ENCODE data around the gene GNPDA2. TPM values are rescaled to one million over a fixed set of nuclear protein-coding genes. Genes with fewer than 3 reads are reported as not detected.

The GNPDA2 gene
- polyA plus RNA-seq, 3 donors, result 2.4 to 5.7 (median 3.6) TPM

DNA sequence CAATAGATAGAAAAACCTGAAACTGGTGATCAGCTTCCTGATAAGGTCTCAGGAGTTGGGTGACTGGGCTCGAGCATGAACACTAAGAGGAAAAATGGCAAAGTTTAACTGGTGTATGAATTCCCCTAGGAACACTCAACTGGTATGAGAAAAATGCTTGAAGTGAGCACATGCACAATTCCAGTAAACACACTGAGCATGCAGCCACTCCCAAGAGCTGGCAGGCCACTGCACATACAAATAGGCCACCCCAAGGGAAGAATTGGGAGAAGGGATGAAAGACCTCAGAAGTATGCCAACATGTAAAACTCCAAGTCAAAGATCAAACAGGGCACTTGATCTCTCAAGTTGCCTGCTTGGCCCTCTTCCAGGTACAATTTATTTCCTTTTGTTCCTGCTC is 45.4 kb upstream of the GNPDA2 start:
- H3K27ac Mint-ChIP-seq, result no peak overlapping the region
- H3K4me3 ChIP-seq (replicated peaks in 1 of 3; ENCODE audit: low read depth in 2 of 3, low read length in 3 of 3), result no peak overlapping the region
- no peak overlapping the region for H3K9ac ChIP-seq (ENCODE audit: insufficient read depth, low read length, poor library complexity, severe bottlenecking)
- H3K27ac ChIP-seq (ENCODE audit: low read depth in 1 of 2, low read length in 2 of 2), result no peak overlapping the region
- intact Hi-C loops (cut with micrococcal nuclease), result no loop called here
- H3K9me3 Mint-ChIP-seq, result peaks cover 2 to 22% (median 12%) of the 10 kb centered on the region in 7 donors
- TF ChIP-seq, protein P1, sequence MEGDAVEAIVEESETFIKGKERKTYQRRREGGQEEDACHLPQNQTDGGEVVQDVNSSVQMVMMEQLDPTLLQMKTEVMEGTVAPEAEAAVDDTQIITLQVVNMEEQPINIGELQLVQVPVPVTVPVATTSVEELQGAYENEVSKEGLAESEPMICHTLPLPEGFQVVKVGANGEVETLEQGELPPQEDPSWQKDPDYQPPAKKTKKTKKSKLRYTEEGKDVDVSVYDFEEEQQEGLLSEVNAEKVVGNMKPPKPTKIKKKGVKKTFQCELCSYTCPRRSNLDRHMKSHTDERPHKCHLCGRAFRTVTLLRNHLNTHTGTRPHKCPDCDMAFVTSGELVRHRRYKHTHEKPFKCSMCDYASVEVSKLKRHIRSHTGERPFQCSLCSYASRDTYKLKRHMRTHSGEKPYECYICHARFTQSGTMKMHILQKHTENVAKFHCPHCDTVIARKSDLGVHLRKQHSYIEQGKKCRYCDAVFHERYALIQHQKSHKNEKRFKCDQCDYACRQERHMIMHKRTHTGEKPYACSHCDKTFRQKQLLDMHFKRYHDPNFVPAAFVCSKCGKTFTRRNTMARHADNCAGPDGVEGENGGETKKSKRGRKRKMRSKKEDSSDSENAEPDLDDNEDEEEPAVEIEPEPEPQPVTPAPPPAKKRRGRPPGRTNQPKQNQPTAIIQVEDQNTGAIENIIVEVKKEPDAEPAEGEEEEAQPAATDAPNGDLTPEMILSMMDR (IDR thresholded peaks at IDR 0.05), result no peak
- H3K27me3 Mint-ChIP-seq (ENCODE audit: low read depth in 3 of 3), result no peaks in the 10 kb centered on the region
- H3K4me1 Mint-ChIP-seq, result no peaks in the 10 kb centered on the region
- H3K4me3 Mint-ChIP-seq, result no peak overlapping the region
- H3K36me3 Mint-ChIP-seq, result no peaks in the 10 kb centered on the region
- no peak for DNase-seq
- H2AFZ ChIP-seq (ENCODE audit: insufficient read depth, low read depth, low read length, poor library complexity, severe bottlenecking), result no peak overlapping the region
- H3K4me2 ChIP-seq (replicated peaks; ENCODE audit: extremely low read depth, low read length, poor library complexity, severe bottlenecking), result no peak overlapping the region
- no peaks in the 10 kb centered on the region for H3K27me3 ChIP-seq (ENCODE audit: control insufficient read depth in 2 of 2, insufficient read depth in 2 of 2, low read length in 2 of 2)
- H3K79me2 ChIP-seq (ENCODE audit: insufficient read depth, low read length), result no peaks in the 10 kb centered on the region
- H3K9me3 ChIP-seq (replicated peaks in 1 of 2; ENCODE audit: control insufficient read depth in 1 of 2, insufficient read depth in 1 of 2, low read length in 2 of 2), result peaks cover 8 to 22% of the 10 kb centered on the region in 2 donors
- no peaks in the 10 kb centered on the region for H3K4me1 ChIP-seq (ENCODE audit: control insufficient read depth in 1 of 2, insufficient read depth in 2 of 2, low read length in 2 of 2)
- no CpG with 5 or more reads among the region's 1 CpG for WGBS (ENCODE audit: insufficient coverage)
- H4K20me1 ChIP-seq (ENCODE audit: insufficient read depth, low read length), result no peaks in the 10 kb centered on the region
- no peaks in the 10 kb centered on the region for H3K36me3 ChIP-seq (replicated peaks in 1 of 2; ENCODE audit: control insufficient read depth in 1 of 2, insufficient read depth in 2 of 2, low read length in 2 of 2)

DNA sequence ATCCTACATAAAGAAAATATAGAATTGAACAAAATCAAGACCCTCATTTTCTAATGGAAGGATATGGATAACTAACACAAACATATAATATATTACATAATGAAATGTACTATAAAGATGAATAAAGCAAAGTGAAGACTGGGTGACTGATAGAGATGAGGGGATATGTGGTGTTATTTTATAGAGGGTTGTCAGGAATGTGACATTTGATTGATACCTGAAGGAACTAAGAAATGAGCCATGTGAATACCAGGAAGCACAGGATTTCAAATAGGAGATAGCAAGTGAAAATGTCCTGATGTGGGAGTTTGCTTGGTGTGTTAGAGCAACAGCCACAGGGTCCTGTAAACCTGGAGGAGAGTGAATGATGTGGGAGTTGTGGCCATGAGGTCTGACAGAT is 40.1 kb upstream of the GNPDA2 start:
- Histone ChIP-seq H3K4me1 (ENCODE audit: control insufficient read depth in 1 of 2, insufficient read depth in 2 of 2, low read length in 2 of 2) (no peaks in the 10 kb centered on the region), H2AFZ (ENCODE audit: insufficient read depth, low read depth, low read length, poor library complexity, severe bottlenecking) (no peak overlapping the region), H3K36me3 (replicated peaks in 1 of 2; ENCODE audit: control insufficient read depth in 1 of 2, insufficient read depth in 2 of 2, low read length in 2 of 2) (no peaks in the 10 kb centered on the region), H4K20me1 (ENCODE audit: insufficient read depth, low read length) (no peaks in the 10 kb centered on the region), H3K79me2 (ENCODE audit: insufficient read depth, low read length) (no peaks in the 10 kb centered on the region), H3K9ac (ENCODE audit: insufficient read depth, low read length, poor library complexity, severe bottlenecking) (no peak overlapping the region), H3K27ac (ENCODE audit: low read depth in 1 of 2, low read length in 2 of 2) (no peak overlapping the region), H3K4me3 (replicated peaks in 1 of 3; ENCODE audit: low read depth in 2 of 3, low read length in 3 of 3) (no peak overlapping the region), H3K9me3 (replicated peaks in 1 of 2; ENCODE audit: control insufficient read depth in 1 of 2, insufficient read depth in 1 of 2, low read length in 2 of 2) (no peaks in the 10 kb centered on the region), H3K4me2 (replicated peaks; ENCODE audit: extremely low read depth, low read length, poor library complexity, severe bottlenecking) (no peak overlapping the region), H3K27me3 (ENCODE audit: control insufficient read depth in 2 of 2, insufficient read depth in 2 of 2, low read length in 2 of 2) (peaks cover 0 to under 1% of the 10 kb centered on the region in 2 donors)
- no peak for DNase-seq
- H3K9me3 Mint-ChIP-seq, result peaks cover 0 to 4% (median 0%) of the 10 kb centered on the region in 7 donors
- TF ChIP-seq, protein P1 (IDR thresholded peaks at IDR 0.05), result no peak
- intact Hi-C loops (cut with micrococcal nuclease), result no loop called here
- H3K27ac Mint-ChIP-seq, result no peak overlapping the region
- peaks cover 1 to 4% (median 2%) of the 10 kb centered on the region in 3 donors for H3K27me3 Mint-ChIP-seq (ENCODE audit: low read depth in 3 of 3)
- no peaks in the 10 kb centered on the region for H3K4me1 Mint-ChIP-seq
- H3K36me3 Mint-ChIP-seq, result no peaks in the 10 kb centered on the region
- H3K4me3 Mint-ChIP-seq, result no peak overlapping the region
